GM18867 (cell line): Measurements from ENCODE around the gene TCF4.

Experiments used
- ATAC-seq: cut with Tn5 transposase; IDR thresholded peaks from one replicate; pipeline ENCODE4 v1.9.1; 2021; ENCODE audit warnings: mild to moderate bottlenecking, moderate library complexity; ENCODE audit not compliant: unreplicated experiment

The TCF4 gene

GRCh38 chr18:55275039-55275901, 312.7 kb downstream of the TCF4 start:
- ATAC-seq, result no peak

GRCh38 chr18:55272510-55273243, 315.3 kb downstream of the TCF4 start:
- ATAC-seq, result no peak

- no peak for ATAC-seq
Measured at GRCh38 chr18:55269622-55270021, 318.4 kb downstream of the TCF4 start.

GRCh38 chr18:55268628-55269275, 319.2 kb downstream of the TCF4 start:
- peak; percentile 69 for ATAC-seq

GRCh38 chr18:55268151-55268601, 319.8 kb downstream of the TCF4 start:
- peak; percentile 74 for ATAC-seq

- ATAC-seq, result no peak
Measured at GRCh38 chr18:55266981-55267380, 321.0 kb downstream of the TCF4 start.

GRCh38 chr18:55265984-55266383, 322.0 kb downstream of the TCF4 start:
- peak; percentile 30 for ATAC-seq

- ATAC-seq, result no peak
Measured at GRCh38 chr18:55265130-55265675, 322.8 kb downstream of the TCF4 start.

- ATAC-seq, result no peak
Measured at GRCh38 chr18:55264108-55264507, 323.9 kb downstream of the TCF4 start.

- ATAC-seq, result no peak
Measured at GRCh38 chr18:55262021-55262560, 325.9 kb downstream of the TCF4 start.

- no peak for ATAC-seq
Measured at GRCh38 chr18:55261253-55261652, 326.7 kb downstream of the TCF4 start.

- ATAC-seq, result no peak
Measured at GRCh38 chr18:55258088-55258487, 329.9 kb downstream of the TCF4 start.

- no peak for ATAC-seq
Measured at GRCh38 chr18:55256929-55257289, 331.1 kb downstream of the TCF4 start.

GRCh38 chr18:55256226-55256928, 331.6 kb downstream of the TCF4 start:
- no peak for ATAC-seq

GRCh38 chr18:55253814-55254213, 334.2 kb downstream of the TCF4 start:
- no peak for ATAC-seq

- peak; percentile 65 for ATAC-seq
Measured at GRCh38 chr18:55252901-55253300, 335.1 kb downstream of the TCF4 start.

- ATAC-seq, result no peak
Measured at GRCh38 chr18:55252053-55252675, 335.8 kb downstream of the TCF4 start.

- no peak for ATAC-seq
Measured at GRCh38 chr18:55251254-55251971, 336.6 kb downstream of the TCF4 start.

GRCh38 chr18:55250768-55251173, 337.2 kb downstream of the TCF4 start:
- ATAC-seq, result peak; percentile 15
